Spleen (tissue), 11 donors: Measurements from ENCODE around the gene KDR. TPM values are rescaled to one million over a fixed set of nuclear protein-coding genes. Genes with fewer than 3 reads are reported as not detected.

Experiments
- DNase-seq: peaks from one replicate; pipeline ENCODE4 v3.0.0-alpha.2; 2020
- H3K27ac ChIP-seq, 8 donors: fragments of 200-600 bp; sonication (generic) in 7 of 8; 1 replicate in 4 of 8; 2 replicates in 4 of 8; pipeline versions ENCODE4 v1.5.0 to v1.8.0; 2016 to 2021; ENCODE audit warnings: inconsistent platforms in 4 of 8, mild to moderate bottlenecking in 4 of 8, moderate library complexity in 1 of 8
- H3K27me3 ChIP-seq, 7 donors: fragments of 200-600 bp; sonication (generic) in 6 of 7; replicated peaks in 1 of 7; 1 replicate in 4 of 7; 2 replicates in 3 of 7; pipeline versions ENCODE4 v1.5.0 to v1.8.0; 2016 to 2021; ENCODE audit warnings: inconsistent platforms in 3 of 7, mild to moderate bottlenecking in 1 of 7
- H3K36me3 ChIP-seq, 6 donors: fragments of 200-600 bp; sonication (generic) in 5 of 6; 1 replicate in 4 of 6; 2 replicates in 2 of 6; pipeline versions ENCODE4 v1.5.0 to v1.8.0; 2016 to 2021; ENCODE audit warnings: inconsistent platforms in 2 of 6
- H3K4me1 ChIP-seq, 6 donors: fragments of 200-600 bp; sonication (generic) in 5 of 6; 1 replicate in 3 of 6; 2 replicates in 3 of 6; pipeline versions ENCODE4 v1.5.0 to v1.8.0; 2016 to 2021; ENCODE audit warnings: inconsistent platforms in 3 of 6
- H3K4me3 ChIP-seq, 8 donors: fragments of 200-600 bp; sonication (generic) in 7 of 8; 1 replicate in 4 of 8; 2 replicates in 4 of 8; pipeline versions ENCODE4 v1.5.0 to v1.8.0; 2016 to 2021; ENCODE audit warnings: inconsistent platforms in 4 of 8, mild to moderate bottlenecking in 4 of 8, moderate library complexity in 2 of 8
- H3K9me3 ChIP-seq, 8 donors: fragments of 200-600 bp; sonication (generic) in 7 of 8; 1 replicate in 4 of 8; 2 replicates in 4 of 8; pipeline versions ENCODE4 v1.5.0 to v1.8.0; 2016 to 2021; ENCODE audit warnings: inconsistent platforms in 4 of 8
- CTCF ChIP-seq, 11 experiments: fragments of 200-600 bp in 7 of 11; fragments of 450-650 bp in 4 of 11; sonication (generic) in 4 of 11; IDR thresholded peaks in 8 of 11; conservative IDR thresholded peaks in 3 of 11; 1 replicate in 7 of 11; 2 replicates in 4 of 11; pipeline versions ENCODE4 v1.4.0 to v1.8.0; 2016 to 2021; ENCODE audit warnings: antibody characterized with exemption in 11 of 11, inconsistent platforms in 4 of 11, mild to moderate bottlenecking in 1 of 11
- POLR2A ChIP-seq, 3 donors: fragments of 450-650 bp; IDR thresholded peaks; one replicate each; pipeline ENCODE4 v1.5.1; 2017; ENCODE audit warnings: antibody characterized with exemption in 3 of 3, mild to moderate bottlenecking in 1 of 3
- POLR2AphosphoS5 ChIP-seq, 3 donors: sonication (generic); formaldehyde crosslinking; IDR thresholded peaks; one replicate each; pipeline ENCODE4 v1.5.1; 2017; ENCODE audit warnings: antibody characterized with exemption in 3 of 3
- WGBS, 5 donors: extraction: QIAGEN DNeasy Blood & Tissue Kit in 3 of 5; methylation state at CpG; one replicate each; pipeline versions ENCODE4 v1.1.5 to v1.1.7; 2013 to 2018; 5-methylcytosine and 5-hydroxymethylcytosine counted together
- intact Hi-C: fragments of 100-400 bp; cut with DNase I; formaldehyde crosslinking; loops from one replicate; pipeline ENCODE4 v1.15.0; 2023; ENCODE audit warnings: low total_unique reads
- polyA plus RNA-seq, 3 donors: library from polyadenylated mRNA; stranded (reverse); fragments of 200-250 nt; gene quantifications; one replicate each; pipeline ENCODE4 v1.2.1, GENCODE V29; 2013
- total RNA-seq, 7 donors: library from RNA; depleted of rRNA in 3 of 7; stranded (reverse); fragments of >200 nt in 3 of 7; fragmentation: NEBNext Ultra II Directional in 4 of 7; extraction: Animal tissue kit (Norgen Biotek cat#: 25700) in 4 of 7; gene quantifications; one replicate each; pipeline versions ENCODE4 v1.1.0 to v1.2.1, GENCODE V29; 2016 to 2021
- donor health status: healthy with polysubstance abuse.
- donor health status: DM: no; HTN: no; CAD: no; lungs with moderate emphysema.
- donor health status: DM: no; HTN: no; CAD: no.
- donor health status: Bipolar disorder and iron deficiency.
- donor health status: healthy.
- donor health status: DM: no; HTN: no; CAD: no.
- donor health status: DM: yes; HTN: yes; CAD: no.

The KDR gene
- total and polyA plus RNA-seq, 10 donors = 1.2 to 25.0 (median 19.0) TPM

DNA sequence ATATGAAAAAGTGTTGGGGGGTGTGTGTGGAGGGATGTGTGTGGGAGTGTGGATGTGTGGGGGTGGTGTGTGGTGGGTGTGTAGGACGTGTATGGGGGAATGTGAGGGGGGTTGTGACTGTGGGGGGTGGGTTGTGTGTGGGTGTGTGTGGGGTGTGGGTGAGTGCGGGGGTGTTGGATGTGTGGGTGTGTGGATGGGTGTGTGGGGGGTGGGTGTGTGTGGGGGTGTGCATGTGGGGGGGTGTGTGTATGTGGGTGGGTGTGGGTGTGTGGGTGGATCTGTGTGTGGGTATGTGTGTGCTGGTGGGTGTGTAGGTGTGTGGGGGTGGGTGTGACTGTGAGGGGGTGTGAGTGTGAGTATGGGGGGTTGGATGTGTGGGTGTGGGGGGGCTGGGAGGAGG is 47.8 kb downstream of the KDR start:
- Histone ChIP-seq H3K4me1 (no peaks in the 10 kb centered on the region), H3K4me3 (no peak overlapping the region), H3K27me3 (peaks cover 0 to 31% (median 0%) of the 10 kb centered on the region in 7 donors), H3K36me3 (no peaks in the 10 kb centered on the region), H3K9me3 (no peaks in the 10 kb centered on the region), H3K27ac (no peak overlapping the region)
- WGBS, 5 donors = 60 to 88% (median 78%) methylated on average over 2 of the region's 2 CpGs
- intact Hi-C loops = no loop called here
- no peak for DNase-seq
- TF ChIP-seq POLR2AphosphoS5 (IDR thresholded peaks at IDR 0.05) = no peak
- TF ChIP-seq POLR2A (IDR thresholded peaks at IDR 0.05) = no peak
- TF ChIP-seq CTCF (IDR thresholded peaks at IDR 0.05 in 8 of 11, conservative IDR thresholded peaks at IDR 0.05 in 3 of 11) = no peak

DNA sequence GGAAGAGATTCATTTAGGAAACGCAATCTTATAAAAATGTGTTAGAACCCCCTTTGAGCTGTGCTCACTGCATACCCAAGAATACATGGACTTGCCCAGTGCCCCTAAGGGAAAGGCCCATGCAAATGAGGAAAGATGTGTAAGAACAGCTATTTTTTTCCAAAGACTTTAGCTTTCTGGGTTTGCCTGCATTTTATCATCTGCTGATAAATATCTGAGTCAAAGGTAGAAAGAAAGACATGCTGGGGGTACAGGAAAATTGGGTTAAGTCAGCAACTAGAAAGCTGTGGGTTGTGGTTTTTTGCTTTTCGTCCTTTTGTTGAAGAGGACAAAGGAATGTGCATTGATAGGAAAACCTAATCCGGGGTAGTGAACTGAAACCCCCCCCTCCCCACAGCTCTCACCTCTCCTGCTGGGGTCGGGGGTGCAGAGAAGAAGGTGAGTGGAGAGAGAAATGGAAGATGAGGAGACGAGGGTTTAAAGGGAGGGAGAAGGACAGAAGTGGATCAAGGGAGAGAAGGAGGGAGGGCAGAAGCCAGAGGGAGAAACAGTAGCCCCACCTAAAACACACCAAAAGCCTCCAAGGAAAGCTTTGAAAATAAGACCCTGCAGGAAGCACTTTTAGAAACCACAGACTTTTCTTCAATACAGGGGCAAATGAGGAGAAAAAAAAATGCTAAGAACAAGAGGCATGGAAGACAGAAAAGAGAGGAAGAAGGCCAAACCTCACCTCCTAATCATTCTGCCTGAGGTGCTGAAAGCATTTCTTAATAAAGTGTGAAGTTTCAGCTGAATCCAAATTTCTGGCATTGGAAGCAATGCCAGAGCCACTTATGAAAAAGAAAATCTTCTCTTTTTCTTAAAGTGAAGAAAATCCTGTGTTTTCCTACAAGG is 49.3 kb downstream of the KDR start:
- Histone ChIP-seq H3K9me3 (no peaks in the 10 kb centered on the region), H3K4me1 (no peaks in the 10 kb centered on the region), H3K27ac (no peak overlapping the region), H3K27me3 (peaks cover 0 to 31% (median 0%) of the 10 kb centered on the region in 7 donors), H3K36me3 (no peaks in the 10 kb centered on the region), H3K4me3 (no peak overlapping the region)
- no peak for TF ChIP-seq POLR2A (IDR thresholded peaks at IDR 0.05)
- TF ChIP-seq POLR2AphosphoS5 (IDR thresholded peaks at IDR 0.05) = no peak
- no peak for TF ChIP-seq CTCF (IDR thresholded peaks at IDR 0.05 in 8 of 11, conservative IDR thresholded peaks at IDR 0.05 in 3 of 11)
- WGBS, 5 donors = 36 to 54% (median 42%) methylated on average over 5 of the region's 5 CpGs
- DNase-seq = no peak
- intact Hi-C loops = no loop called here

DNA sequence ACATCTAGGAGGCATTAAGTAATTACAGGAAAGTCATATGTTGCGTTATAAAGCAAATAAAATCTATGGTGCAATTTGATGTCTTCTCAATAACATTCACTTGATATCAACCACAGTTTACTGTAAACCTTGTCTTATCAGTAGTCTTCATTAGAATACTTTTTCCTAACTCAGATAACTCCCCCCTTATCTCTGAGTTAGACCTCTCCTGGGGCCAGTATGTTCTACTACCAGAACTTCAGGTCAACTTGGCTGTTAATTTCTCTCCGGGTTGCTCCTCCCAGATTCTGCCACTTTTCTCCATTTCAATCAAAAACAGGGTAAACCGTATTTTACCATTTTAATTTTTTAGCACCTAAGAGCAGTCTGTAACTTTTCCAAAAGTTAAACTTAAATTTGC is 50.0 kb downstream of the KDR start:
- DNase-seq = no peak
- Histone ChIP-seq H3K4me1 (no peaks in the 10 kb centered on the region), H3K27me3 (peaks cover 0 to 27% (median 0%) of the 10 kb centered on the region in 7 donors), H3K27ac (no peak overlapping the region), H3K36me3 (no peaks in the 10 kb centered on the region), H3K4me3 (no peak overlapping the region), H3K9me3 (no peaks in the 10 kb centered on the region)
- no peak for TF ChIP-seq CTCF (IDR thresholded peaks at IDR 0.05 in 8 of 11, conservative IDR thresholded peaks at IDR 0.05 in 3 of 11)
- no peak for TF ChIP-seq POLR2AphosphoS5 (IDR thresholded peaks at IDR 0.05)
- no peak for TF ChIP-seq POLR2A (IDR thresholded peaks at IDR 0.05)
- intact Hi-C loops = no loop called here
- WGBS, 5 donors = 80 to 85% (median 82%) methylated on average over 3 of the region's 3 CpGs

DNA sequence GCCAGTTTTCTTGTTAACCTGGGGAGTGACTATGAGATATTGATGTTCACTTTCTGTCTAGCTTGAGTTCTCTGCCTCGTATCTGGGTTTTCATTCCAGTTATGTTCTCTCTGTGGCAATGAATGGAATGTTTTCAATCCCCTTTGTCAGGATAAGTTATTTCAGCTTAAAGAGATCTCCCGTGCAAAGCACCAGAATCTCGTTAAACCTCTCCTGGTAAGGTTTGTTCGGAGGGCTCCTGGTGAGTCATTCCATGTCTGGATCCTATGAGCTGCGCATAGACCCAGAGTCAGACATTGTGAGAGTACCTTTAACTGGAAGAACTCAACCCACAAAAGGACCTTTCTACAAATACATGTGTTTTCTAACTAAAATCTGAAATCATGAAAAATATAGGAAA is 51.0 kb downstream of the KDR start:
- intact Hi-C loops = no loop called here
- DNase-seq = no peak
- WGBS, 5 donors = 80 to 90% (median 84%) methylated on average over 5 of the region's 5 CpGs
- Histone ChIP-seq H3K4me1 (no peaks in the 10 kb centered on the region), H3K36me3 (no peaks in the 10 kb centered on the region), H3K4me3 (no peak overlapping the region), H3K27me3 (peaks cover 0 to 27% (median 0%) of the 10 kb centered on the region in 7 donors), H3K27ac (no peak overlapping the region), H3K9me3 (no peaks in the 10 kb centered on the region)
- no peak for TF ChIP-seq CTCF (IDR thresholded peaks at IDR 0.05 in 8 of 11, conservative IDR thresholded peaks at IDR 0.05 in 3 of 11)
- TF ChIP-seq POLR2AphosphoS5 (IDR thresholded peaks at IDR 0.05) = no peak
- TF ChIP-seq POLR2A (IDR thresholded peaks at IDR 0.05) = no peak
